ENCODE data around the gene TAF6. TPM values are rescaled to one million over a fixed set of nuclear protein-coding genes. Genes with fewer than 3 reads are reported as not detected.
A peak's percentile ranks its signal among the peaks of the same experiment; 100 is the strongest.

TAF6 gene
- total and polyA plus RNA-seq, 9 of the 15 experiments (the other 6 are each of a cell fraction or from before 2014, with no cell fraction given), result 0.78 to 78.7 (median 21.3) TPM

DNA sequence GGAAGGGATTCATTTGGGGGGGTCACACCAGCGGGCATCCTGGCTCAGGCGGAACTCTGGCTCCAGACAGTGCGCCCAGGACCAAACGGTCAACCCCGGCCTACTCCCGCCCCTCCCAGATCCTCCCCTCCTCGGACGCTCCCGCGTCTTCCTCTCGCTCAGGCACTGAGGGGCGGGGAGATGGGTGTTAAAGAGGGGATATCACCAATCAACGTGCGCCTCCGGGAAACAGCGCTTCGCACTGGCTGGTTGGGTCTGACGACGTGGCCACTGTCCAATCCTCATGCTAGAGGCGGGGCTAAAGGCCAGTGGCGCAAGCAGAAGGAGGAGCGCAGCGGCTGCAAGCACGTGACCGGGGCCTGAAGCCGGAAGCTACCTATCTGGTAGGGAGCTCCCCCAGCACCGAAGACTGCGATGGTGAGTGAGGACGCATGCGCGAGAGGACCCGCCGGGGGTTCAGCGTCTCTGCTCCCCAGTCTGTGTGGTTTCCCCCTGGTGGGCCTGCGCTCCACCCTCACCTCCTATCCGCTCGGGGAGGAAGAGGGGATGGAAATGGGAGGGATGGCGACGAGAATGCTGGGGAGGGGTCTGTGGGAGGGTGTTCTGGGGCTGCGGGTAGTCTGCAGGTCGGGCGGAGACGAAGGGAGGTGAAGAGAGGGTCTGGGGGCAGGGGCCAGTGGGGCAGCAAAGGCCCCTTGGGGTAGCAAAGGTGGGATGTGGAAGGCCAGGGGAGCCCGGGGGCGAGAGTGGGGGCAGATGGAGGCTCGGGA, 29.6 kb upstream of the TAF6 start, which contains the start of gene LAMTOR4 (continued):
- TF ChIP-seq GTF2E2 (tag; IDR thresholded peaks at IDR 0.05) (no peak), SMC3 (conservative IDR thresholded peaks at IDR 0.05; ENCODE audit: insufficient read depth, low read depth, low read length) (no peak), KDM4B (IDR thresholded peaks at IDR 0.05; ENCODE audit: borderline replicate concordance in 2 of 2, low read depth in 1 of 2) (peak in 1 of 2 experiments; percentile 71; a peak in 1 of 4 replicates), ZNF146 (CRISPR knock-in tag; IDR thresholded peaks at IDR 0.05; ENCODE audit: unreplicated experiment) (no peak), MAFK (IDR thresholded peaks at IDR 0.05; ENCODE audit: low read length) (no peak), ARID2 (IDR thresholded peaks at IDR 0.05) (no peak), ZC3H8 (IDR thresholded peaks at IDR 0.05) (no peak), STAT5A (IDR thresholded peaks at IDR 0.05; ENCODE audit: borderline replicate concordance, low read length) (no peak), ZNF282 (CRISPR knock-in tag; IDR thresholded peaks at IDR 0.05) (no peak), PTTG1 (tag; IDR thresholded peaks at IDR 0.05; ENCODE audit: low read depth) (no peak)
- TF ChIP-seq, protein P1, sequence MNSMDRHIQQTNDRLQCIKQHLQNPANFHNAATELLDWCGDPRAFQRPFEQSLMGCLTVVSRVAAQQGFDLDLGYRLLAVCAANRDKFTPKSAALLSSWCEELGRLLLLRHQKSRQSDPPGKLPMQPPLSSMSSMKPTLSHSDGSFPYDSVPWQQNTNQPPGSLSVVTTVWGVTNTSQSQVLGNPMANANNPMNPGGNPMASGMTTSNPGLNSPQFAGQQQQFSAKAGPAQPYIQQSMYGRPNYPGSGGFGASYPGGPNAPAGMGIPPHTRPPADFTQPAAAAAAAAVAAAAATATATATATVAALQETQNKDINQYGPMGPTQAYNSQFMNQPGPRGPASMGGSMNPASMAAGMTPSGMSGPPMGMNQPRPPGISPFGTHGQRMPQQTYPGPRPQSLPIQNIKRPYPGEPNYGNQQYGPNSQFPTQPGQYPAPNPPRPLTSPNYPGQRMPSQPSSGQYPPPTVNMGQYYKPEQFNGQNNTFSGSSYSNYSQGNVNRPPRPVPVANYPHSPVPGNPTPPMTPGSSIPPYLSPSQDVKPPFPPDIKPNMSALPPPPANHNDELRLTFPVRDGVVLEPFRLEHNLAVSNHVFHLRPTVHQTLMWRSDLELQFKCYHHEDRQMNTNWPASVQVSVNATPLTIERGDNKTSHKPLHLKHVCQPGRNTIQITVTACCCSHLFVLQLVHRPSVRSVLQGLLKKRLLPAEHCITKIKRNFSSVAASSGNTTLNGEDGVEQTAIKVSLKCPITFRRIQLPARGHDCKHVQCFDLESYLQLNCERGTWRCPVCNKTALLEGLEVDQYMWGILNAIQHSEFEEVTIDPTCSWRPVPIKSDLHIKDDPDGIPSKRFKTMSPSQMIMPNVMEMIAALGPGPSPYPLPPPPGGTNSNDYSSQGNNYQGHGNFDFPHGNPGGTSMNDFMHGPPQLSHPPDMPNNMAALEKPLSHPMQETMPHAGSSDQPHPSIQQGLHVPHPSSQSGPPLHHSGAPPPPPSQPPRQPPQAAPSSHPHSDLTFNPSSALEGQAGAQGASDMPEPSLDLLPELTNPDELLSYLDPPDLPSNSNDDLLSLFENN (IDR thresholded peaks at IDR 0.05; ENCODE audit: low read depth in 2 of 2, low read length in 2 of 2), result no peak
- TF ChIP-seq, protein P2, sequence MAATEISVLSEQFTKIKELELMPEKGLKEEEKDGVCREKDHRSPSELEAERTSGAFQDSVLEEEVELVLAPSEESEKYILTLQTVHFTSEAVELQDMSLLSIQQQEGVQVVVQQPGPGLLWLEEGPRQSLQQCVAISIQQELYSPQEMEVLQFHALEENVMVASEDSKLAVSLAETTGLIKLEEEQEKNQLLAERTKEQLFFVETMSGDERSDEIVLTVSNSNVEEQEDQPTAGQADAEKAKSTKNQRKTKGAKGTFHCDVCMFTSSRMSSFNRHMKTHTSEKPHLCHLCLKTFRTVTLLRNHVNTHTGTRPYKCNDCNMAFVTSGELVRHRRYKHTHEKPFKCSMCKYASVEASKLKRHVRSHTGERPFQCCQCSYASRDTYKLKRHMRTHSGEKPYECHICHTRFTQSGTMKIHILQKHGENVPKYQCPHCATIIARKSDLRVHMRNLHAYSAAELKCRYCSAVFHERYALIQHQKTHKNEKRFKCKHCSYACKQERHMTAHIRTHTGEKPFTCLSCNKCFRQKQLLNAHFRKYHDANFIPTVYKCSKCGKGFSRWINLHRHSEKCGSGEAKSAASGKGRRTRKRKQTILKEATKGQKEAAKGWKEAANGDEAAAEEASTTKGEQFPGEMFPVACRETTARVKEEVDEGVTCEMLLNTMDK (IDR thresholded peaks at IDR 0.05; ENCODE audit: borderline replicate concordance, insufficient read depth, low read depth, low read length, poor library complexity, severe bottlenecking), result no peak
- TF ChIP-seq, protein P3, sequence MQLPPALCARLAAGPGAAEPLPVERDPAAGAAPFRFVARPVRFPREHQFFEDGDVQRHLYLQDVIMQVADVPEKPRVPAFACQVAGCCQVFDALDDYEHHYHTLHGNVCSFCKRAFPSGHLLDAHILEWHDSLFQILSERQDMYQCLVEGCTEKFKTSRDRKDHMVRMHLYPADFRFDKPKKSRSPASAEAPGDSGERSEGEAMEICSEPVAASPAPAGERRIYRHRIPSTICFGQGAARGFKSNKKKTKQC (CRISPR knock-in tag; IDR thresholded peaks at IDR 0.05), result no peak
- TF ChIP-seq, protein P4, sequence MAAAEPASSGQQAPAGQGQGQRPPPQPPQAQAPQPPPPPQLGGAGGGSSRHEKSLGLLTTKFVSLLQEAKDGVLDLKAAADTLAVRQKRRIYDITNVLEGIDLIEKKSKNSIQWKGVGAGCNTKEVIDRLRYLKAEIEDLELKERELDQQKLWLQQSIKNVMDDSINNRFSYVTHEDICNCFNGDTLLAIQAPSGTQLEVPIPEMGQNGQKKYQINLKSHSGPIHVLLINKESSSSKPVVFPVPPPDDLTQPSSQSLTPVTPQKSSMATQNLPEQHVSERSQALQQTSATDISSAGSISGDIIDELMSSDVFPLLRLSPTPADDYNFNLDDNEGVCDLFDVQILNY (CRISPR knock-in tag; IDR thresholded peaks at IDR 0.05), result no peak
- TF ChIP-seq, protein P5, sequence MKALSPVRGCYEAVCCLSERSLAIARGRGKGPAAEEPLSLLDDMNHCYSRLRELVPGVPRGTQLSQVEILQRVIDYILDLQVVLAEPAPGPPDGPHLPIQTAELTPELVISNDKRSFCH (CRISPR knock-in tag; IDR thresholded peaks at IDR 0.05), result no peak
- TF ChIP-seq, protein P5 (tag; IDR thresholded peaks at IDR 0.05), result no peak
- TF ChIP-seq, protein P6, sequence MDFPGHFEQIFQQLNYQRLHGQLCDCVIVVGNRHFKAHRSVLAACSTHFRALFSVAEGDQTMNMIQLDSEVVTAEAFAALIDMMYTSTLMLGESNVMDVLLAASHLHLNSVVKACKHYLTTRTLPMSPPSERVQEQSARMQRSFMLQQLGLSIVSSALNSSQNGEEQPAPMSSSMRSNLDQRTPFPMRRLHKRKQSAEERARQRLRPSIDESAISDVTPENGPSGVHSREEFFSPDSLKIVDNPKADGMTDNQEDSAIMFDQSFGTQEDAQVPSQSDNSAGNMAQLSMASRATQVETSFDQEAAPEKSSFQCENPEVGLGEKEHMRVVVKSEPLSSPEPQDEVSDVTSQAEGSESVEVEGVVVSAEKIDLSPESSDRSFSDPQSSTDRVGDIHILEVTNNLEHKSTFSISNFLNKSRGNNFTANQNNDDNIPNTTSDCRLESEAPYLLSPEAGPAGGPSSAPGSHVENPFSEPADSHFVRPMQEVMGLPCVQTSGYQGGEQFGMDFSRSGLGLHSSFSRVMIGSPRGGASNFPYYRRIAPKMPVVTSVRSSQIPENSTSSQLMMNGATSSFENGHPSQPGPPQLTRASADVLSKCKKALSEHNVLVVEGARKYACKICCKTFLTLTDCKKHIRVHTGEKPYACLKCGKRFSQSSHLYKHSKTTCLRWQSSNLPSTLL (IDR thresholded peaks at IDR 0.05), result no peak; the same call in 1 of the 2 replicates

All from K562 (cell line).